Natural killer cell (primary cell): ENCODE measurements around the gene P2RX7. TPM values are rescaled to one million over a fixed set of nuclear protein-coding genes. Genes with fewer than 3 reads are reported as not detected.

Experiments used
- ATAC-seq, 3 donors: fragments of 150-1000 bp in 2 of 3; fragments of 200-7000 bp in 1 of 3; cut with Tn5 transposase; 1 replicate in 1 of 3; 2 replicates in 2 of 3; pipeline ENCODE4 v1.10.0; 2021; ENCODE audit warnings: mild to moderate bottlenecking in 2 of 3, moderate library complexity in 2 of 3
- DNase-seq, 2 donors: peaks; one replicate each; pipeline versions ENCODE4 v3.0.0 to v3.0.0-alpha.2; 2013 to 2021; ENCODE audit warnings: mixed read lengths in 1 of 2
- H3K27ac ChIP-seq: one replicate; pipeline ENCODE4 v1.5.1; 2013; ENCODE audit warnings: mild to moderate bottlenecking, low read length
- H3K27me3 ChIP-seq: one replicate; pipeline ENCODE4 v1.6.1; 2013; ENCODE audit warnings: low read length; ENCODE audit not compliant: control insufficient read depth, insufficient read depth
- H3K36me3 ChIP-seq: one replicate; pipeline ENCODE4 v1.6.1; 2013; ENCODE audit warnings: low read length; ENCODE audit not compliant: control insufficient read depth, insufficient read depth
- H3K4me1 ChIP-seq: one replicate; pipeline ENCODE4 v1.6.1; 2013; ENCODE audit warnings: low read length; ENCODE audit not compliant: control insufficient read depth, insufficient read depth
- H3K4me3 ChIP-seq: one replicate; pipeline ENCODE4 v1.5.1; 2013; ENCODE audit warnings: low read length
- H3K9me3 ChIP-seq: one replicate; pipeline ENCODE4 v1.6.1; 2013; ENCODE audit warnings: low read length; ENCODE audit not compliant: control insufficient read depth, insufficient read depth
- H3K27ac Mint-ChIP-seq, 2 donors: one replicate each; pipeline ENCODE4 v1.8.0; 2022; ENCODE audit warnings: mild to moderate bottlenecking in 2 of 2, mixed read lengths in 2 of 2, moderate library complexity in 1 of 2
- H3K27me3 Mint-ChIP-seq, 2 donors: one replicate each; pipeline ENCODE4 v1.8.0; 2022; ENCODE audit warnings: low read depth in 2 of 2, mixed read lengths in 2 of 2
- H3K36me3 Mint-ChIP-seq: one replicate; pipeline ENCODE4 v1.8.0; 2022; ENCODE audit warnings: mixed read lengths
- H3K4me1 Mint-ChIP-seq, 2 donors: one replicate each; pipeline ENCODE4 v1.8.0; 2022; ENCODE audit warnings: mixed read lengths in 2 of 2
- H3K4me3 Mint-ChIP-seq: one replicate; pipeline ENCODE4 v1.8.0; 2022; ENCODE audit warnings: mild to moderate bottlenecking, moderate library complexity, mixed read lengths
- H3K9me3 Mint-ChIP-seq, 2 donors: one replicate each; pipeline ENCODE4 v1.8.0; 2022; ENCODE audit warnings: mixed read lengths in 2 of 2
- WGBS: methylation state at CpG from one replicate; pipeline ENCODE4 v1.1.7; 2013; ENCODE audit warnings: missing lambda C conversion rate; ENCODE audit not compliant: insufficient coverage; 5-methylcytosine and 5-hydroxymethylcytosine counted together
- intact Hi-C: fragments of 100-400 bp; cut with micrococcal nuclease; formaldehyde crosslinking; loops from one replicate; pipeline ENCODE4 v1.14.2; 2022
- total RNA-seq, 4 donors: library from RNA; stranded (reverse); fragments of 120-200 nt in 1 of 4; gene quantifications; one replicate each; pipeline versions ENCODE4 v1.2.3 to v1.2.4, GENCODE V29; 2013 to 2022
- TF ChIP-seq, protein P1 (sequence below): fragments of 200-600 bp; IDR thresholded peaks from one replicate; pipeline ENCODE4 v1.8.0; 2022; ENCODE audit warnings: antibody characterized with exemption

The P2RX7 gene
- total RNA-seq, 3 donors from 2014 or later (not counting 1 experiment from before 2014, with no cell fraction given): 14.1 to 22.9 (median 16.7) TPM

DNA sequence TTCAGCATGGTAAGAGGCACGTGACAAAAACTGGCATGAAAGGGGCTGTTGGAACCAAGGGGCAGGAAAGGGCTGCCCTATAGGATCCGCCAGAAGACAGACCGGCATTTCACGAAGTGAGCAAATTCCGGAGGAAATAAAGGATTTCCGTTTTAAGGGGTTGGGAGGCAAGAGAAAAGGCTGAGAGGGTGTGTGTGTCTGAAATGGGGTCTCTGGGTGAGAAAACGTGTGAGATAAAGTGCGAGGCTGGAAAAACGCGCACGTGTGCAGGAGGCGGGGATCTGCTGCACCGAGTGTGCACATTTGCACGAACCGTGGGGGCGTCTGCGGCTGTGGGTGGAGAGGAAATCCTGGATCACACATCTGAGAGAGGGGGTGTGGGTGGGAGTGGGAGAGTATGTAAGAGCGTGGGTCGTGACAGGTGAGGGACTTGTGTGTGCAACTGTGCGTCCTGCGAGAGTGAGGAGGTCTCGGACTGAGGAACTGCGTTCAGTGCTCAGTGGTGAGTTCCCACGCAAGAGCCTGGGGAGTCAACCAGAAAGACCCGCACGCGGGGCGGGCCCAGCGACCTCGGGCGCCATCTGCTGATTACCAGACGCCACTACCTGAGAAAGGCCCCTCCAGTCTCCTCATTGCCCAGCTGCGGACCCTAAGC, 37.0 kb upstream of the P2RX7 start:
- TF ChIP-seq, protein P1, sequence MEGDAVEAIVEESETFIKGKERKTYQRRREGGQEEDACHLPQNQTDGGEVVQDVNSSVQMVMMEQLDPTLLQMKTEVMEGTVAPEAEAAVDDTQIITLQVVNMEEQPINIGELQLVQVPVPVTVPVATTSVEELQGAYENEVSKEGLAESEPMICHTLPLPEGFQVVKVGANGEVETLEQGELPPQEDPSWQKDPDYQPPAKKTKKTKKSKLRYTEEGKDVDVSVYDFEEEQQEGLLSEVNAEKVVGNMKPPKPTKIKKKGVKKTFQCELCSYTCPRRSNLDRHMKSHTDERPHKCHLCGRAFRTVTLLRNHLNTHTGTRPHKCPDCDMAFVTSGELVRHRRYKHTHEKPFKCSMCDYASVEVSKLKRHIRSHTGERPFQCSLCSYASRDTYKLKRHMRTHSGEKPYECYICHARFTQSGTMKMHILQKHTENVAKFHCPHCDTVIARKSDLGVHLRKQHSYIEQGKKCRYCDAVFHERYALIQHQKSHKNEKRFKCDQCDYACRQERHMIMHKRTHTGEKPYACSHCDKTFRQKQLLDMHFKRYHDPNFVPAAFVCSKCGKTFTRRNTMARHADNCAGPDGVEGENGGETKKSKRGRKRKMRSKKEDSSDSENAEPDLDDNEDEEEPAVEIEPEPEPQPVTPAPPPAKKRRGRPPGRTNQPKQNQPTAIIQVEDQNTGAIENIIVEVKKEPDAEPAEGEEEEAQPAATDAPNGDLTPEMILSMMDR: peak; percentile 85
- WGBS: 2% methylated on average over 33 of the region's 33 CpGs
- ATAC-seq (peak; percentile 80 to 86 (median 80)), DNase-seq (peak; percentile 70 to 87)
- Histone ChIP-seq H3K27me3 (no peaks in the 10 kb centered on the region), H3K4me1 (peaks cover 37% of the 10 kb centered on the region), H3K36me3 (no peaks in the 10 kb centered on the region), H3K27ac (no peak overlapping the region), H3K4me3 (peak overlapping the region; percentile 23), H3K9me3 (no peaks in the 10 kb centered on the region)
- Mint-ChIP-seq H3K4me3 (peak overlapping the region; percentile 93), H3K36me3 (no peaks in the 10 kb centered on the region), H3K4me1 (peaks cover 49 to 50% of the 10 kb centered on the region in 2 donors), H3K27me3 (peaks cover 0 to 13% of the 10 kb centered on the region in 2 donors), H3K27ac (peak overlapping the region; percentile 70 to 87), H3K9me3 (no peaks in the 10 kb centered on the region)
- intact Hi-C loops: loop anchor here (1.0 to 5.0 kb wide), 2 partner anchors 35 to 88 kb away; no protein-coding TSS in a partner anchor

DNA sequence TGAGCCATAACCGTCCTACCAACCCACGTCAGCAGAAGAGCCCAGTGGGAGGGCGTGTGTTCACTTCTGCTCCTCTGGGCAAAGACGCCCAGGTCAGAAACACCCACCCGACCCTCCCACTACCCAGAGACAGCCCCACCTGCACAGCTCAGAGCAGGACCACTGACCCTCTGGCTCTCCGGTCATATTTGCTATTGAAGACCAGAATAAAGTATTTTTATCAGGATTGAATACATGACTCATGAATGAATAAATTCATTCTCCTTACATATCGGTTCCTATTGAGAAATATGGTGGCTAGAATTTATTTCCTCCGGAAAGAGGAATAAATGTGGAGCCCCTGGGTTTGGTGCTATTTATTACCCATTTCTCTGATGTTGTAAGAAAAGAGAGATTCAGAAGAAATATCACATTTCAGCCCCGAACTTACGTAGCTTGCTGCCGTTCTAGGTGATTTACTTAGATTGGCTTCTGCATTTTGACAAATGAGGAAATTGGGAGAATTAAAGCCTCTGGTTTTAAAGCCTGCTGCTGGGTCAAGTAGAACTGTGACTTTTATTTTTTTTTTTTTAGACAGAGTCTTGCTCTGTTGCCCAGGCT, 36.4 kb upstream of the P2RX7 start:
- H3K27ac Mint-ChIP-seq: peak overlapping the region; percentile 70 to 87
- Histone ChIP-seq H3K4me3 (no peak overlapping the region), H3K36me3 (no peaks in the 10 kb centered on the region), H3K27ac (no peak overlapping the region), H3K9me3 (no peaks in the 10 kb centered on the region), H3K4me1 (peaks cover 37% of the 10 kb centered on the region), H3K27me3 (no peaks in the 10 kb centered on the region)
- WGBS: 8% methylated on average over 8 of the region's 11 CpGs
- peaks cover 0 to 13% of the 10 kb centered on the region in 2 donors for H3K27me3 Mint-ChIP-seq
- peaks cover 44% of the 10 kb centered on the region in 2 donors for H3K4me1 Mint-ChIP-seq
- intact Hi-C loops: loop anchor here (1.0 to 5.0 kb wide), 2 partner anchors 36 to 89 kb away; no protein-coding TSS in a partner anchor
- no peaks in the 10 kb centered on the region for H3K9me3 Mint-ChIP-seq
- no peaks in the 10 kb centered on the region for H3K36me3 Mint-ChIP-seq
- peak overlapping the region; percentile 93 for H3K4me3 Mint-ChIP-seq
- ATAC-seq: peak; percentile 2 to 4 (median 4)
- no peak for DNase-seq
- TF ChIP-seq, protein P1: peak; percentile 53

DNA sequence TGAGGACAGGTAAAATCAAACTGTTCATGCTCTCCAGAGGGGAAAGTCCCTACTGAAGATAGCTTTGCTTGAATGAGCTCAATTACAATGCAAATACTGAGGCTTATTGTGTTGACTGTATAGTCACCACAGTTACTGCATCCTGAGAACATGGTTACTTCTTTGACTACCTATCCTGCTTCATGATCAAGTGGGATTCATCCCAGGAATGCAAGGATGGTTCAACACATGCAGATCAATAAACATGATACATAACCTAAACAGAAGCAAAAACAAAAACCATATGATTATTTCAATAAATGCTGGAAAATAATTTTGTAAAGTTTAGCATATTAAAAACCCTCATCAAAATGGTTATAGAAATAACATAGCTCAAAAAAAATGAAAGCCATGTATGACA, 32.9 kb upstream of the P2RX7 start:
- TF ChIP-seq, protein P1: no peak
- peaks cover 16 to 17% of the 10 kb centered on the region in 2 donors for H3K4me1 Mint-ChIP-seq
- Histone ChIP-seq H3K4me1 (peaks cover 12% of the 10 kb centered on the region), H3K36me3 (no peaks in the 10 kb centered on the region), H3K4me3 (no peak overlapping the region), H3K27ac (no peak overlapping the region), H3K9me3 (no peaks in the 10 kb centered on the region), H3K27me3 (no peaks in the 10 kb centered on the region)
- no peaks in the 10 kb centered on the region for H3K9me3 Mint-ChIP-seq
- no peaks in the 10 kb centered on the region for H3K36me3 Mint-ChIP-seq
- no peak for DNase-seq
- peaks cover 3 to 13% of the 10 kb centered on the region in 2 donors for H3K27me3 Mint-ChIP-seq
- intact Hi-C loops: loop anchor here (5.0 kb wide), 1 partner anchor 92 kb away; no protein-coding TSS in a partner anchor
- H3K27ac Mint-ChIP-seq: no peak overlapping the region
- no peak overlapping the region for H3K4me3 Mint-ChIP-seq
- no peak for ATAC-seq
